ENCODE results near the gene ALDH7A1. TPM values are rescaled to one million over a fixed set of nuclear protein-coding genes. Genes with fewer than 3 reads are reported as not detected.
"Not testable (repeated sequence)": the region's sequence is repeated elsewhere in the genome, so short reads cannot be mapped to it uniquely, and the experiment has no call there.

ALDH7A1 gene
- total RNA-seq, 1 donor from 2014 or later = 44.2 TPM

GRCh38 chr5:126631920-126632319, 36.9 kb upstream of the ALDH7A1 start:
- Histone ChIP-seq H3K36me3 (ENCODE audit: control insufficient read depth, insufficient read depth, low read length) (no peaks in the 10 kb centered on the region), H3K27me3 (ENCODE audit: control insufficient read depth, insufficient read depth, low read length) (no peaks in the 10 kb centered on the region), H3K4me3 (ENCODE audit: low read depth, low read length) (no peak overlapping the region)
- FAIRE-seq = no peak
- DNase-seq (ENCODE audit: low read depth) = no peak
- no peak for TF ChIP-seq CTCF (IDR thresholded peaks at IDR 0.05; ENCODE audit: insufficient read depth, low read length, severe bottlenecking)

GRCh38 chr5:126628102-126628501, 33.1 kb upstream of the ALDH7A1 start:
- TF ChIP-seq CTCF (IDR thresholded peaks at IDR 0.05; ENCODE audit: insufficient read depth, low read length, severe bottlenecking) = no peak
- no peaks in the 10 kb centered on the region for H3K27me3 ChIP-seq (ENCODE audit: control insufficient read depth, insufficient read depth, low read length)
- DNase-seq (ENCODE audit: low read depth) = no peak
- H3K36me3 ChIP-seq (ENCODE audit: control insufficient read depth, insufficient read depth, low read length) = peaks cover 1% of the 10 kb centered on the region
- no peak overlapping the region for H3K4me3 ChIP-seq (ENCODE audit: low read depth, low read length)
- FAIRE-seq = no peak

GRCh38 chr5:126624534-126624933, 29.5 kb upstream of the ALDH7A1 start:
- H3K27me3 ChIP-seq (ENCODE audit: control insufficient read depth, insufficient read depth, low read length) = no peaks in the 10 kb centered on the region
- DNase-seq (ENCODE audit: low read depth) (peak; percentile 44), FAIRE-seq (no peak)
- no peak for TF ChIP-seq CTCF (IDR thresholded peaks at IDR 0.05; ENCODE audit: insufficient read depth, low read length, severe bottlenecking)
- no peak overlapping the region for H3K4me3 ChIP-seq (ENCODE audit: low read depth, low read length)
- peaks cover 3% of the 10 kb centered on the region for H3K36me3 ChIP-seq (ENCODE audit: control insufficient read depth, insufficient read depth, low read length)

GRCh38 chr5:126619781-126620180, 24.8 kb upstream of the ALDH7A1 start:
- no peak for TF ChIP-seq CTCF (IDR thresholded peaks at IDR 0.05; ENCODE audit: insufficient read depth, low read length, severe bottlenecking)
- Histone ChIP-seq H3K4me3 (ENCODE audit: low read depth, low read length) (no peak overlapping the region), H3K36me3 (ENCODE audit: control insufficient read depth, insufficient read depth, low read length) (peaks cover 9% of the 10 kb centered on the region), H3K27me3 (ENCODE audit: control insufficient read depth, insufficient read depth, low read length) (no peaks in the 10 kb centered on the region)
- FAIRE-seq = no peak
- peak; percentile 74 for DNase-seq (ENCODE audit: low read depth)

- not testable (repeated sequence) for H3K4me3 ChIP-seq (ENCODE audit: low read depth, low read length); H3K27me3 ChIP-seq (ENCODE audit: control insufficient read depth, insufficient read depth, low read length); DNase-seq (ENCODE audit: low read depth); FAIRE-seq; H3K36me3 ChIP-seq (ENCODE audit: control insufficient read depth, insufficient read depth, low read length)
Observed at GRCh38 chr5:126617603-126618002, 22.6 kb upstream of the ALDH7A1 start.

- no peak for FAIRE-seq
- Histone ChIP-seq H3K4me3 (ENCODE audit: low read depth, low read length) (no peak overlapping the region), H3K27me3 (ENCODE audit: control insufficient read depth, insufficient read depth, low read length) (no peaks in the 10 kb centered on the region), H3K36me3 (ENCODE audit: control insufficient read depth, insufficient read depth, low read length) (peaks cover 8% of the 10 kb centered on the region)
- DNase-seq (ENCODE audit: low read depth) = no peak
- no peak for TF ChIP-seq CTCF (IDR thresholded peaks at IDR 0.05; ENCODE audit: insufficient read depth, low read length, severe bottlenecking)
Observed at GRCh38 chr5:126615286-126615685, 20.3 kb upstream of the ALDH7A1 start.

All from bronchial epithelial cell (primary cell).